Hepatocyte (in vitro differentiated cells): ENCODE data around the gene WLS. TPM values are rescaled to one million over a fixed set of nuclear protein-coding genes. Genes with fewer than 3 reads are reported as not detected.
A peak's percentile ranks its signal among the peaks of the same experiment; 100 is the strongest.

Experiments
- DNase-seq: peaks from one replicate; pipeline ENCODE4 v3.0.0-alpha.2; 2016; ENCODE audit warnings: low spot score
- H2AFZ ChIP-seq: fragments of 200-600 bp; sonication (generic); 2 replicates; pipeline ENCODE4 v1.6.0; 2016; ENCODE audit warnings: antibody characterized with exemption, mild to moderate bottlenecking
- H3K27ac ChIP-seq: fragments of 200-600 bp; sonication (generic); 2 replicates; pipeline ENCODE4 v1.5.1; 2016; ENCODE audit warnings: mild to moderate bottlenecking
- H3K27me3 ChIP-seq: fragments of 200-600 bp; sonication (generic); 2 replicates; pipeline ENCODE4 v1.6.1; 2016
- H3K36me3 ChIP-seq: fragments of 200-600 bp; sonication (generic); replicated peaks from 2 replicates; pipeline ENCODE4 v1.5.1; 2016; ENCODE audit warnings: low read depth; ENCODE audit not compliant: insufficient read depth
- H3K4me1 ChIP-seq: fragments of 200-600 bp; sonication (generic); 2 replicates; pipeline ENCODE4 v1.5.1; 2016; ENCODE audit warnings: mild to moderate bottlenecking, moderate library complexity; ENCODE audit not compliant: insufficient read depth
- H3K4me2 ChIP-seq: fragments of 200-600 bp; sonication (generic); 2 replicates; pipeline ENCODE4 v1.6.0; 2016
- H3K4me3 ChIP-seq: fragments of 200-600 bp; sonication (generic); 2 replicates; pipeline ENCODE4 v1.5.1; 2016; ENCODE audit warnings: mild to moderate bottlenecking
- H3K79me2 ChIP-seq: fragments of 200-600 bp; sonication (generic); 2 replicates; pipeline ENCODE4 v1.6.0; 2017; ENCODE audit warnings: mild to moderate bottlenecking
- H3K9me2 ChIP-seq: fragments of 200-600 bp; sonication (generic); replicated peaks from 2 replicates; pipeline ENCODE4 v1.6.0; 2017; ENCODE audit warnings: mild to moderate bottlenecking; ENCODE audit not compliant: insufficient read depth
- H3K9me3 ChIP-seq: fragments of 200-600 bp; sonication (generic); 2 replicates; pipeline ENCODE4 v1.5.1; 2016; ENCODE audit warnings: low read depth, mild to moderate bottlenecking
- H4K20me1 ChIP-seq: fragments of 200-600 bp; sonication (generic); 2 replicates; pipeline ENCODE4 v1.6.0; 2016; ENCODE audit warnings: mild to moderate bottlenecking; ENCODE audit not compliant: insufficient read depth, poor library complexity, severe bottlenecking
- EZH2 ChIP-seq: fragments of 200-600 bp; sonication (generic); IDR thresholded peaks from 2 replicates; pipeline ENCODE4 v1.6.1; 2016; ENCODE audit warnings: antibody characterized with exemption, mild to moderate bottlenecking, borderline replicate concordance
- EZH2phosphoT487 ChIP-seq: fragments of 200-600 bp; sonication (generic); IDR thresholded peaks from one replicate; pipeline ENCODE4 v1.6.1; 2018; ENCODE audit warnings: antibody characterized with exemption, mild to moderate bottlenecking, low read depth, moderate library complexity; ENCODE audit not compliant: unreplicated experiment, severe bottlenecking
- WGBS: methylation state at CpG from one replicate; pipeline ENCODE4 v1.1.6; 2016; ENCODE audit warnings: low lambda C conversion rate; ENCODE audit errors: missing lambda C conversion rate; 5-methylcytosine and 5-hydroxymethylcytosine counted together
- polyA plus RNA-seq: library from polyadenylated mRNA; unstranded; fragments of >200 nt; fragmentation: Nextera tagmentation; extraction: Ambion mirVana; gene quantifications from 2 replicates; pipeline ENCODE4 v1.2.1, GENCODE V29; 2016
- total RNA-seq: library from RNA; depleted of rRNA; stranded (reverse); fragments of >200 nt; gene quantifications from 2 replicates; pipeline ENCODE4 v1.2.3, GENCODE V29; 2014
- TF ChIP-seq, protein P1 (sequence below): fragments of 200-600 bp; sonication (generic); IDR thresholded peaks from 2 replicates; pipeline ENCODE4 v1.5.1; 2016; ENCODE audit warnings: antibody characterized with exemption, mild to moderate bottlenecking; ENCODE audit not compliant: poor library complexity

WLS gene
- total and polyA plus RNA-seq, 2 experiments from 2014 or later = 79.9 to 102 TPM

DNA sequence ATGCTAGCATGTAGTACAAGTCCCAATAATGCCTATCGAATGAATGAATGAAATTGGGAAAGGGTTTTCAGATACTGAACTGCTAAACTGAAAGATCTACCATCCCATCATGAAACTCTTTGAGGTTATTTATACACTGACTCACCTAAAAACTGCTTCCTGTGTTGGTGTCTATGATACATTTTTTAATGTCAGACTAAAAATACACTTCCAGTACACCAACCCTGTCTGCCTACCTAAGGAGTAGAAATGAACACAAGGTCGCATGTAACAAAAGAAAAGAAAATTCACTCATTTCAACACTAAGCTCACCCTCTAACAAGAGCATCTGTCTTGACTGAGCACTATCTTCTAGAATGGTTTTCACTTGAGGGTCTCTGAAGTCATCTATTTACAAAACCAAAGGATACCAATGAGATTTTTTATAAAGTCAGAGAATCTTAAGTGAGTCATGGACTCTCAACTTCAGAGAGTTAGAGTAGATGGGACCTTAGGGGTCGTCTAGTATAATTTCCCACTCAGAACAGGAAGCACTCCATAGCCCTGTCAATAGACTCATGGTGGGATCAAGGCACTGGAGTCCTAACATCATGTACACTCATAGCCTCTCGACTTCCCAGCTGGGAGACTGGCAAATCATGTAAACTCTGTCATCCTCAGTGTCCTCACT, 53.4 kb downstream of the WLS start:
- Histone ChIP-seq H3K4me2 (no peak overlapping the region), H3K27ac (no peak overlapping the region)
- WGBS = 71% methylated on average over 4 of the region's 4 CpGs

DNA sequence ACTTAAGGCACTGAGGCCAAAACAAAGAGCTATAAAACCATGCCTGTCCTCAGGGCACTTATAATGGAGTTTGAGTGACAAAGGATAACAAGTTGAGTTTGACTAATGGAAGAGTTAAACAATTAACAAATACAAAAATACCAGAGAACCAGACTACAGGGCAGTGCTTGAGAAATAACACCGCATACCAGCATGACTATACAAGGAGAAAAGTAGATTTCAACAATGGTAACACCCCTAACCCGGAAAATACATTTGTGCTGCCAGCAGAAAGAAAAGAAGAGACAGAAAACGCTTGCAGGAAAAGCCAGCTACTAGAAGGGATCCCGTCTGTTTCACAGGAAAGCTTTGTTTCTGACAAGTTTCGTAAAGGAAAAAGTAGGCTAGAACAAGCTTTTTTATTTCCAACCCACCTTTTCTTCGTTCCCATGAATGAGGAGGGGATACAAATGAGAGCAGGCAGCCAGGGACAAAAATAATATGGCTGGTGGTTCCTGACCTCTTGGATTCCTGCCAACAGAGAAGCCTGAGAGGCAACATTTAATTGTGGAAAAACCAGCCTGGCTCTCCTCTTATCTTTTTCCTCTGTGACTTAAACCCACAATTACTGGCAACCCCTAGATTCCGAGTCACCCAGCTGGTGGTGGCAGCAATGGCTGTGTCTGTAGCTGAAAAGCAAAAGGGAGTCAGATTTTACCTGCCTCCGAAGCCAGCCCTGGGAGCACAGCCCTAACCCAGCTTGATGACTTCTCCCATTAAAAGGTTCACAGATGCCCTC, 56.5 kb downstream of the WLS start:
- Histone ChIP-seq H3K4me3 (no peak overlapping the region), H3K27me3 (no peaks in the 10 kb centered on the region), H3K79me2 (peaks cover 11% of the 10 kb centered on the region), H3K4me1 (peaks cover 21% of the 10 kb centered on the region), H3K27ac (peak overlapping the region; percentile 54), H3K36me3 (no peaks in the 10 kb centered on the region), H4K20me1 (no peaks in the 10 kb centered on the region), H2AFZ (no peak overlapping the region), H3K9me2 (no peaks in the 10 kb centered on the region), H3K4me2 (no peak overlapping the region), H3K9me3 (no peaks in the 10 kb centered on the region)
- no peak for TF ChIP-seq EZH2phosphoT487
- peak; percentile 40 for DNase-seq
- WGBS = 79% methylated on average over 8 of the region's 8 CpGs

More for the DNA sequence above, 53.4 kb downstream of the WLS start:
- DNase-seq = no peak
- Histone ChIP-seq H3K4me1 (peaks cover 9% of the 10 kb centered on the region), H4K20me1 (no peaks in the 10 kb centered on the region), H3K9me3 (no peaks in the 10 kb centered on the region), H3K36me3 (no peaks in the 10 kb centered on the region), H3K79me2 (peaks cover 7% of the 10 kb centered on the region), H3K4me3 (no peak overlapping the region), H3K9me2 (no peaks in the 10 kb centered on the region), H2AFZ (no peak overlapping the region), H3K27me3 (no peaks in the 10 kb centered on the region)
- TF ChIP-seq EZH2 (no peak), EZH2phosphoT487 (no peak)
- TF ChIP-seq, protein P1, sequence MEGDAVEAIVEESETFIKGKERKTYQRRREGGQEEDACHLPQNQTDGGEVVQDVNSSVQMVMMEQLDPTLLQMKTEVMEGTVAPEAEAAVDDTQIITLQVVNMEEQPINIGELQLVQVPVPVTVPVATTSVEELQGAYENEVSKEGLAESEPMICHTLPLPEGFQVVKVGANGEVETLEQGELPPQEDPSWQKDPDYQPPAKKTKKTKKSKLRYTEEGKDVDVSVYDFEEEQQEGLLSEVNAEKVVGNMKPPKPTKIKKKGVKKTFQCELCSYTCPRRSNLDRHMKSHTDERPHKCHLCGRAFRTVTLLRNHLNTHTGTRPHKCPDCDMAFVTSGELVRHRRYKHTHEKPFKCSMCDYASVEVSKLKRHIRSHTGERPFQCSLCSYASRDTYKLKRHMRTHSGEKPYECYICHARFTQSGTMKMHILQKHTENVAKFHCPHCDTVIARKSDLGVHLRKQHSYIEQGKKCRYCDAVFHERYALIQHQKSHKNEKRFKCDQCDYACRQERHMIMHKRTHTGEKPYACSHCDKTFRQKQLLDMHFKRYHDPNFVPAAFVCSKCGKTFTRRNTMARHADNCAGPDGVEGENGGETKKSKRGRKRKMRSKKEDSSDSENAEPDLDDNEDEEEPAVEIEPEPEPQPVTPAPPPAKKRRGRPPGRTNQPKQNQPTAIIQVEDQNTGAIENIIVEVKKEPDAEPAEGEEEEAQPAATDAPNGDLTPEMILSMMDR = no peak

DNA sequence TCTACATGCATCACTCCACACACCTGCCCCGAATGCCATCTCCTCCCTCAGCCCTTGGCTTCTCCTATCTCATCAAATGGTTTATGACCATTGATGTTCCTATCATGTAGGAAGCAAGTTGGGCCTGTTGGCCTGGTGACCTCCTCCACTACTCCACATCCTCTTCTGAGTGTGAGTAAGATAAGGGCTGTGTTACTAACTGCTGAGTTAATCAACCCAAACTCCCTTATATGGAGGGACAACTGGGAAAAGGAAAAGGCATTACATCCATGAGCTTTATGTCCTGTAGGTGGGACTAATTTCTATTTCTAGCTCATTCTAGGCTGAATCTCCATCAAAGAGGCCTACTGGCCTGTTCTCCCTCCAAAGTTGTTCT, 57.6 kb downstream of the WLS start:
- Histone ChIP-seq H3K4me3 (no peak overlapping the region), H3K4me2 (peak overlapping the region; percentile 49), H3K27me3 (no peaks in the 10 kb centered on the region), H2AFZ (no peak overlapping the region), H3K36me3 (no peaks in the 10 kb centered on the region), H4K20me1 (no peaks in the 10 kb centered on the region), H3K79me2 (peaks cover 14% of the 10 kb centered on the region), H3K27ac (peak overlapping the region; percentile 67), H3K4me1 (peaks cover 21% of the 10 kb centered on the region), H3K9me2 (no peaks in the 10 kb centered on the region), H3K9me3 (no peaks in the 10 kb centered on the region)
- WGBS = 92% methylated on average over 1 of the region's 1 CpG
- TF ChIP-seq, protein P1 = no peak
- no peak for TF ChIP-seq EZH2
- no peak for TF ChIP-seq EZH2phosphoT487
- no peak for DNase-seq
